Epidermal melanocyte (primary cell): ENCODE data around the gene MMADHC.

ENCODE experiments used
- DNase-seq: peaks from one replicate; pipeline ENCODE4 v3.0.0; 2011; ENCODE audit warnings: low spot score; ENCODE audit not compliant: insufficient read length

Gene MMADHC

DNA sequence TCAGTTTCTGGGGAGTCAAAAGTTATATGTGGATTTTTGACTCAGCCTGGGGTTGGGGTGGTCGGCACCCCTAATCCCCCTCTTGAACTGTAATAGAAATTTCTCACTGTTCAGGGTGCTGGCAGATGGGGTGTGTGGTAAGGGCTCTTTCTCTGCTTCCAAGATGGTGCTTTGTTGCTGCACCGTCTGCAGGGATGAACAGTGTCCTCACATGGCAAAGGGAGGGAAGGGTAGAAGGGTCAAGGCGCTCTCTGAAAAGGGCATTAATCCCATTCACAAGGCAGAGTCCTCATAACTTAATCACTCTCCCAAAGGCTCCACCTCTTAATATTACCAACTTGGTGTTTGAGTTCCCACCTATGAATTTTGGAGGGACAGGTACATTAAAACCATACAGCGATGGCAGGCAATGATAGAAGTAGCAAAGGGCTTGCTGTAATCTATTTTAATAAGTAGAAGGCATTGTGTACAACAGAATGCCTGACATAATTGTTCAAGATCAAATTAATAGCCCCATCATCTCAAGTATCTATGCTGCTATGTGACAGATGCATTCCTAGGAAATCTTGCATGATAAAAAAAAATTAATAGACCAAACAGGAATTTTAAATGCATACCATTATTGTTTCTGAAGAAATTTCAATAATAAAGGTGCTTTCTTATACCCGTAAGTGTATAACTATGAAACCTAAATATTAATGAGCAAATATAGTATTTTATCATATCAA, 28.1 kb downstream of the MMADHC start:
- no peak for DNase-seq

DNA sequence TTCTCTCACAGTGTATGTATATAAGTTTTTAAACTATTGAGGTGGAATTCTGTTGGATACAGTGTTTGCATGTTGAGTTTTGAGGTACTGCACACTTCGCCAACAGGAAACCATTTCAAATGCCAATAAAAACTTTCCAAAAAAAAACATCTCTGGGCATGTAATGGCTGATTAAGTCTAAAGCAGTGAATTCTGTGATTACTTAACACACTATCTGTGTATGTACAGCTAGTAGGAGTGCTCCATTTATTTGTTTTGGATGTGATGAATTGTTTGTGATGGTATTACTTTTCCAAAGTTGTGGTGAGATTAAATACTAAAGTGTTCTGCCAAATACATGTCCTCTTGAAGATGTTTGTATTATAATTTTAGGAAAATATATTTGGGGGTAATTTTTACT, 31.1 kb downstream of the MMADHC start:
- no peak for DNase-seq

DNA sequence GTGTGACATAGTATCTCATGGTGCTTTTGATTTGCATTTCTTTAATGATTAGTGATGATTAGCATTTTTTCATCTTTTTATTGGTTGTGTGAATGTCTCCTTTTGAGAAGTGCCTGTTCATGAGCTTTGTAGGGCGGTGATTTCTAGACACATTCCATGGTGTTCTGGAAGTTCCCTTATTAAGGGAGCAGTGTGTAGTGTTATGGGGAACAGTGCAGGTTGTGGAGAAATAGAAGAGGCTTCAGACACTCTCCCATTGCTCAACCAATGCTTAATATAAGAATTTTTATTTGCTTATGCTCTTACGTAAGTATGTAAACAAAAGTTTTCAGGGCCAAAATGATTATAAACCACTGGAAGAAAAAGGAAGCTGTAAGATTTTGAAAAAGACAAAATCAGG, 34.7 kb downstream of the MMADHC start:
- DNase-seq: no peak

DNA sequence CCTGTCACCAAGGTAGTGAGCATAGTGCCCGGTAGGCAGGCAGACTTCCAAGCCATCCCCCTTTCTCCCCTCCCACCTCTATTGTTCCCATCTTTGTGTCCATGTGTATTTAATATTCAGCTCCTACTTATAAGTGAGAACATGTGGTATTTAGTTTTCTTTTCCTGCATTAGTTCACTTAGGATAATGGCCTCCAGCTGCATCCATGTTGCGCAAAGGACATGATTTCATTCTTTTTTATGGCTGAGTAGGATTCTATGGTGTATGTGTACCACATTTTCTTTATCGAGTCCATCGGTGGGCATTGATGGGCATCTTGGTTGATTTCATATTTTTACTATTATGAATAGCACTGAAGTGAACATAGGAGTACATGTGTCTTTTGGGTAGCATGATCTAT, 35.3 kb downstream of the MMADHC start:
- DNase-seq: no peak

DNA sequence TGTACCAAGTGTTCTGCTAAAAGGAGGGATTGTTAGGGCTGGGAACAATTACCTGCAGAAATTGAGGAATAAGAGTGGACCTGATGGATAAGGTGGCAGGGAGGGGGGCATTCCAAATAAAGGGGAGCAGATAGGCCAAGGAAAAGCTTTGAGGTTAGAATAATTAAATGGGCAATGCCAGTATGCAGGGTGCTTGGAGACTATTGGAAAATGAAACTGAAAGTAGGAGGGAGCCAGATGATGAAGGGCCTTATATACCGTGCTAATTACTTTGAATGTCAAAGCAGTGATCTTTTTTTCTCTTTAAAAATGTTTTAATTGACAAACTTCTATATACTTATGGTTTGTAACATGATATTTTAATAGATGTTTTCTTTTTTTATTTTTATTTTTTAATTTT, 42.9 kb downstream of the MMADHC start:
- DNase-seq: no peak

DNA sequence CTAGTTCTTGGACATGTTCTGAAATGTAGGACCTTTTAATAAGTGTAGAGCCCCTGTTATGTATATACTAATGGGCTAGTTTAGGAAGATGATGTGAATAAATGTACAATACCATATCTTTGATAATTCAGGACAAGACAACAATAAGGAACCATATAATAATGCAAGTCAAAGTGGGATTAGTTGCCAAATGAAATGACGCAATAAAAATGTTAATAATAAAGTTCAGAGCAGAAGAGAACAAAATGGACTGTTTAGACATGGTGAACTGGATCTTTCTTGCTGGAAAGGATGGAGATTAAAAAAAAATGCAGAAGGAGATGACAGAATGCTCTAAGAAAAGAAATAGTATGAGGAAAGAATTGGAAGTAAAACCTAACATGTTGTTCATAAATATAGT, 43.7 kb downstream of the MMADHC start:
- no peak for DNase-seq

DNA sequence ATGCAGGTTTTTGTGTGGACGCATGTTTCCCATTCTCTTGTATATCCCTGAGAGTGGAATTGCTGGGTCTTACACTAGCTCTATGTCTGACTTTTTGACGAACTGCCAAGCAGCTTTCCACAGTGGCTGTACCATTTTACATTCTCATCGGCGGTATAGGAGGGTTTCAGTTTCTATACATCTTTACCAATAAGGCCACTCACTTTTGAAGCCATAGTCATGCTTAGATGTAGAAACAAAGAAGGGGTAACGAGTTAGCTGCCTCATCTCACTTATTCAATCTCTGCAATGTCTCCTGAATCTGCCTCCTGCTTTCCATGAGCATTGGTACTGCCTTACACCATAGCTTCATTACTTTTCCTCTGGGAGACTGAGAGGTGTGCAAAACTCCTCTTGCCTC, 47.4 kb downstream of the MMADHC start:
- no peak for DNase-seq

DNA sequence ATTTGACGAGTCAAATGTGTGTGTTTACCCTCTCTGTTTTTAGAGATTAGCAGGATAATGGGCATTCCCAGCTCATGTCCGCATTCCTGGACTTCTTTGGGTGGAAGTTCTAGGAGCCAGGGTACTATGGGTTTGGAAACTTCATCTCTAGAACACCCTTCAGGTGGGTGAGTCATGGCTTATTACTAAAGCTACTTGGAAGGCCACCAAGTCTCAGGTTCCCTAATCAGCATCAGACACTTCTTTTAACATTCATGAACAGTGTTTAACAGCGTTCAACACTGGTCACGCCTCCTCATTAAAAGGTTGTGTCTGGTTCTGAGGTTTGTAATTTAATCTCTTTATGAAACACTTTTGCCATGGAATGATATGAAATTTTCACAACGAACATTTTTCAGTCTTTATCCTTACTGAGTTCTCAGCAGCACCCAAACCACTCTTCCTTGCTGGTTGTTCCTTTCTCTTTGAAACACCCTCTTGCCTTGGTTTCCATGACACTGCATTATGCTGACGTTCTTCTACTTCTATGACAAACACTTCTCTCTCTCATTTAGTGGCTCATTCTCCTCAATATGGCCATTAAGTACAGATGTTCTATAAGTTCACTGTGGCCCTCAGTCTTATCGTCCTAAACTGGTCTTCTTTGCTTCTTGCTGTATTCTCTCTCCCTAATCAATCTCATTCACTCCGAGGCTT, 49.3 kb downstream of the MMADHC start:
- DNase-seq: no peak

DNA sequence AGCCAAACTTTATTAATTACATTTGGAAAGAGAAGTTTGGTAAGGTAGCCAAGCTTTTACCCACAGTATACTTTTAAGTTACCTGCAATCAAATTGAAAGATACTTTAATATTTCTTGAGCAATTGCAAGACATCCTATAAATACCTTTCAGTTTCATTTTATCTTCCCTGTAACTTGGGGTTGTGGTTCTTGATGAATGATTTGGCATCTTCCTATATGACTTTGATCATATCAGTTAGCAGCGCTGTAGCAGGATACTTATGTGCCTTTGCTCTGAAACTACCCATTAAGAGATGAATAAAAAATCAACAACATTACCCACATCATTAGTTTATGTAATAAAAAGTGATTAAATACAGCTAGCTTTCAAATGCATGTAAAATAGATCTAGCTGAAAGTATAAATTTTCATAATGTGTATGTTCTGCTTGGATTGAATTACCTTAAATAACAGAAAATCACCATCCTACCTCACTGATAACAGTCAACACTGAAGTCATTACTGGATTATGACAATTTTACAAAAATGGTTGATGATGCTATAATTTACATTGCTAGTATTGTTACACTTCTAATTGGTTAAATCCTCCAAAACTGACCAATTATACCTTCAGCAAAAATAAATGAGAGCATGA, 50.4 kb downstream of the MMADHC start:
- no peak for DNase-seq

DNA sequence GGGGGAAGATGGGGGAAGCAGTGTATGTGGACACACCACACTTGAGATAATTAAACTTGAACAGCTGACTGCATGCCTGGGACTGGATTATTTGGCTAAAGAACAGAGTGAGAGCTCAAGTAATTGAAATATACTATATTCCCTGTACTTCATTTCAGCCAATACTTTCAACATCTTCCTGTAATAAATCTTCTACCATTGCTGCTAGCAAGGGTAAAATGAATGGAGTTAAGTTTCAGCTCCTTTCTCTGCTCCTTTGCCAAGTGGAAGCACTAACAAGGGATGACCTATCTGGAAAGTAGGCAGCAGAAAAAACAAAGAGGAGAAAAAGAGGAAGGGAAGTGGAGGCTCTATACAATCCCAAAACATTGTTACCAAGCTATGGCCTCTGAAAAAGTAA, 50.9 kb downstream of the MMADHC start:
- DNase-seq: no peak

DNA sequence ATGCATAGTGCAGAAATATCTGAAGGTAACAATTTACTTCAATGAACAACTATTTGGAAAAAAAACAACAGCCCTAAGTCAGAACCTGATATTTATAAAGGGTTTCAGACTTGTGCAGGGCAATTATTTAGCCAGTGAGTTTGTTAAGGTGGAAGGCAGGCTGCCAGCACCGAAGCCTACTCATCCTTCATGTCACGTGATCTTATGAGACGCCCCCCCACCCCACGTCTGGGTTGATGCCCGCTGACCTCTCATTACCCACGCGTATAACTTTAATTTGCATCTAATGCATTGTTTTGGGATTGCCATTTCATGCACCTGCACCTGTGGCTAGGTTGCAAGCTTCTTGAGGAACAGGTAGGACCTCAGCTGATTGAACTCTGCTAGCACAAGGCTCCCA, 52.9 kb downstream of the MMADHC start:
- no peak for DNase-seq

DNA sequence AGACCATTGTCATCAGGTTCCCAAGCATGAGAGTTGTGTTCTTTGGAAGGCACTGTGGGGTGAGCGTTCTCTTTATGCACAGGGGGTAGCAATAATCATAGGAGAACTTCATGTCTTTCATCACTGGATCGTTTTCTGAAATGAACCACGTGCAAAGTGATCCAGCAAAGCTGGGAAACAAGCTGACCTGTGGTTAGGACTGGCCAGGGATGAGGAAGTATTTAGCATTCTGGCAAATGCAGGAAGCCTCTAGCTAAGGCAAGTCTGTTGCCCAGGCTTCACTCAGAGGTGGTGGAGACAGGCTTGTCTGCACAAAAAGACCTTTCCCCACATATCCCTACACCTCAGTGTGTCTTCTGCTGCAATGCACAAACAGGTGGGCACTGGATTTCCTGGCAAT, 58.6 kb downstream of the MMADHC start:
- no peak for DNase-seq

DNA sequence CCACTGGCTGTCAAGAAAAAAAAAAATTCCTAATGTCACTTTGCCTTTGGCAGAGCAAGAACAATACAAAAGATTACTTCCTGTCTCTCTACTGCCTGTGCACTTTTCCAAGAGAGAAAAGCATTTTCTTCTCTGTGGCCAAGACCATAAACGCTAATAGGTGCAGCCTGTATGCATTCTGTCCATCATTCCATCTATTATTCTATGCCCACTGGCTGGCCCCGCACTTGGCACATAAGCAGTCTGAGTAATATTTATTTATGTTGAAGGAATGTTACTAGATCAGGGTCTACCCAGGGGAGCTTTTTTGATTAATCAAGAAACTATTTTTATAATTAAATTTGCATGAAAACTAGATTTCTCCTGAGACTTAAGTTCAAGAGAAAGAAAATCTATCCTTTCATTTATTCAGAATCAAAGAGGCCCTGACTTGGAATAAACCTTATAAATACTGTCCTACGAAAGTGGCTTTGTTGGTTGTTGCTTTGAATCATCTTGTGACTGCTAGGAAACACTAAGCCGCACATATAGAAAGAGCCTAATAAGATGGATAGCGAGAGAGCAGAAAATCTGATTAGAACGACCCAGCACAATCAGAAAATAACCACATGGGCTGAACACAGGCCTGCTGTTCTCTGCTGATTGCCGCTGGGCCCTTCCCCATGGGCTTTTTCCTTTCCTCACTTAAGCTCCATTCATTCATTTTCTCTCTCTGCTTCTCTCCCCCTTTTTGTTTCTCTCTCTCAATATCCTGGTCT, 59.4 kb downstream of the MMADHC start:
- DNase-seq: peak; percentile 43

DNA sequence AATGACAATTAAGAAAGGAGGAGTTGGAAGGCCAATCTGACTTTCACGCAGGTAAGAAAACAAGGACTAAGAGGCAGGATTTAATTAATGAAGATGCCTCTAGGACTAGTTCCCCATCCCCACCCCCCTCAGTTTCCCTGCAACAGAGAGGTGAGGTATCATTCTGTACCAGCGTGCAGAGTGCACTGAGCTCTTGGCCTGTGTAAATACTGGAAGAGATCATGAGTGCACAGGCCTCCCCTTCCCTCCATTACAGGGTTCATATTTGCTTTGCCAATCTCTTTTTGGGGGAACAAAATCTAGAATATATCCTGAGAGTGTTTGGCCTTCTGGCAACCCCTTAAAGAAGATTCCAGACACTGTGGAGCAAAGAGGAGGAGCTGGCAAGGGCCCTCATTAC, 60.9 kb downstream of the MMADHC start:
- DNase-seq: no peak

DNA sequence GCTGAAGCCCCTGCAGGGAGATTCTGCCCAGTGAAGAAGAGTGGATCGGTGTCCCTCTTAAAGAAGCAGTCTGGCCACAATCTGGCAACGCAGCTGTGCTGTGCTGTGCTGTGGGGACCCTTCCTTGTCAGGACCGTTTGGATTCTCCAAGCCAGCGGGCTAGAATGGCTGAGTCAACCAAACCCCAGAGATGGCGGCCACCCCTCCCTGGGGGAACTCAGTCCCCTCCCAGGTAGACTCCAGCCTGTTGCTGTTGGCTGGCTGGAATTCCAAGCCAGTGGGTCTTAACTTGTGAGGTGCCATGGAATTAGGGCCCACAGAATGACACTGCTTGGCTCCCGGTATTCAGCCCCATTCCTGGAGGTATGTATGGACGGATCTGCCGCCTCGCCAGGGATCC, 62.3 kb downstream of the MMADHC start:
- DNase-seq: no peak
